Stimulated activated CD8-positive, alpha-beta memory T cell treated with anti-CD3 and anti-CD28 coated beads, Interleukin-12 subunit alpha, Interleukin-12 subunit beta, amount 100 ng/mL, for 24 hours (primary cell): ENCODE measurements around the gene BICD1.
"Not testable (repeated sequence)": the region's sequence is repeated elsewhere in the genome, so short reads cannot be mapped to it uniquely, and the experiment has no call there.

ENCODE experiments used
- DNase-seq: peaks from one replicate; pipeline ENCODE4 v3.0.0-alpha.2; 2020; ENCODE audit errors: extremely low read depth

The BICD1 gene

GRCh38 chr12:32146074-32146873, 39.6 kb downstream of the BICD1 start:
- DNase-seq = no peak

- DNase-seq = no peak
Measured at GRCh38 chr12:32148372-32148771, 41.7 kb downstream of the BICD1 start.

- DNase-seq = no peak
Measured at GRCh38 chr12:32149489-32149888, 42.8 kb downstream of the BICD1 start.

- DNase-seq = no peak
Measured at GRCh38 chr12:32151086-32151485, 44.4 kb downstream of the BICD1 start.

GRCh38 chr12:32151552-32151951, 44.9 kb downstream of the BICD1 start:
- DNase-seq = no peak

- no peak for DNase-seq
Measured at GRCh38 chr12:32155041-32155440, 48.4 kb downstream of the BICD1 start.

GRCh38 chr12:32155961-32156529, 49.4 kb downstream of the BICD1 start:
- DNase-seq = no peak

GRCh38 chr12:32158525-32158924, 51.9 kb downstream of the BICD1 start:
- DNase-seq = no peak

- DNase-seq = no peak
Measured at GRCh38 chr12:32159381-32159780, 52.7 kb downstream of the BICD1 start.

- DNase-seq = no peak
Measured at GRCh38 chr12:32159925-32160324, 53.3 kb downstream of the BICD1 start.

GRCh38 chr12:32161058-32161457, 54.4 kb downstream of the BICD1 start:
- DNase-seq = no peak

- no peak for DNase-seq
Measured at GRCh38 chr12:32163596-32163995, 56.9 kb downstream of the BICD1 start.

- DNase-seq = no peak
Measured at GRCh38 chr12:32166510-32166909, 59.9 kb downstream of the BICD1 start.

GRCh38 chr12:32170437-32170998, 63.9 kb downstream of the BICD1 start:
- no peak for DNase-seq

GRCh38 chr12:32171211-32171610, 64.6 kb downstream of the BICD1 start:
- DNase-seq = no peak

GRCh38 chr12:32176606-32177005, 70.0 kb downstream of the BICD1 start:
- DNase-seq = no peak

- DNase-seq = no peak
Measured at GRCh38 chr12:32178341-32179010, 71.8 kb downstream of the BICD1 start.

- DNase-seq = no peak
Measured at GRCh38 chr12:32179011-32179395, 72.4 kb downstream of the BICD1 start.

GRCh38 chr12:32181498-32182175, 75.0 kb downstream of the BICD1 start:
- no peak for DNase-seq

- DNase-seq = no peak
Measured at GRCh38 chr12:32183650-32184049, 77.0 kb downstream of the BICD1 start.

- not testable (repeated sequence) for DNase-seq
Measured at GRCh38 chr12:32187127-32187526, 80.5 kb downstream of the BICD1 start.

GRCh38 chr12:32191445-32191844, 84.8 kb downstream of the BICD1 start:
- DNase-seq = no peak
